Spleen (tissue), 11 donors: Measurements from ENCODE around the gene SAMD10. TPM values are rescaled to one million over a fixed set of nuclear protein-coding genes. Genes with fewer than 3 reads are reported as not detected.

Experiments used
- DNase-seq: peaks from one replicate; pipeline ENCODE4 v3.0.0-alpha.2; 2020
- H3K27ac ChIP-seq, 8 donors: fragments of 200-600 bp; sonication (generic) in 7 of 8; 1 replicate in 4 of 8; 2 replicates in 4 of 8; pipeline versions ENCODE4 v1.5.0 to v1.8.0; 2016 to 2021; ENCODE audit warnings: inconsistent platforms in 4 of 8, mild to moderate bottlenecking in 4 of 8, moderate library complexity in 1 of 8
- H3K27me3 ChIP-seq, 7 donors: fragments of 200-600 bp; sonication (generic) in 6 of 7; replicated peaks in 1 of 7; 1 replicate in 4 of 7; 2 replicates in 3 of 7; pipeline versions ENCODE4 v1.5.0 to v1.8.0; 2016 to 2021; ENCODE audit warnings: inconsistent platforms in 3 of 7, mild to moderate bottlenecking in 1 of 7
- H3K36me3 ChIP-seq, 6 donors: fragments of 200-600 bp; sonication (generic) in 5 of 6; 1 replicate in 4 of 6; 2 replicates in 2 of 6; pipeline versions ENCODE4 v1.5.0 to v1.8.0; 2016 to 2021; ENCODE audit warnings: inconsistent platforms in 2 of 6
- H3K4me1 ChIP-seq, 6 donors: fragments of 200-600 bp; sonication (generic) in 5 of 6; 1 replicate in 3 of 6; 2 replicates in 3 of 6; pipeline versions ENCODE4 v1.5.0 to v1.8.0; 2016 to 2021; ENCODE audit warnings: inconsistent platforms in 3 of 6
- H3K4me3 ChIP-seq, 8 donors: fragments of 200-600 bp; sonication (generic) in 7 of 8; 1 replicate in 4 of 8; 2 replicates in 4 of 8; pipeline versions ENCODE4 v1.5.0 to v1.8.0; 2016 to 2021; ENCODE audit warnings: inconsistent platforms in 4 of 8, mild to moderate bottlenecking in 4 of 8, moderate library complexity in 2 of 8
- H3K9me3 ChIP-seq, 8 donors: fragments of 200-600 bp; sonication (generic) in 7 of 8; 1 replicate in 4 of 8; 2 replicates in 4 of 8; pipeline versions ENCODE4 v1.5.0 to v1.8.0; 2016 to 2021; ENCODE audit warnings: inconsistent platforms in 4 of 8
- POLR2A ChIP-seq, 3 donors: fragments of 450-650 bp; IDR thresholded peaks; one replicate each; pipeline ENCODE4 v1.5.1; 2017; ENCODE audit warnings: antibody characterized with exemption in 3 of 3, mild to moderate bottlenecking in 1 of 3
- POLR2AphosphoS5 ChIP-seq, 3 donors: sonication (generic); formaldehyde crosslinking; IDR thresholded peaks; one replicate each; pipeline ENCODE4 v1.5.1; 2017; ENCODE audit warnings: antibody characterized with exemption in 3 of 3
- WGBS, 5 donors: extraction: QIAGEN DNeasy Blood & Tissue Kit in 3 of 5; methylation state at CpG; one replicate each; pipeline versions ENCODE4 v1.1.5 to v1.1.7; 2013 to 2018; 5-methylcytosine and 5-hydroxymethylcytosine counted together
- intact Hi-C: fragments of 100-400 bp; cut with DNase I; formaldehyde crosslinking; loops from one replicate; pipeline ENCODE4 v1.15.0; 2023; ENCODE audit warnings: low total_unique reads
- polyA plus RNA-seq, 3 donors: library from polyadenylated mRNA; stranded (reverse); fragments of 200-250 nt; gene quantifications; one replicate each; pipeline ENCODE4 v1.2.1, GENCODE V29; 2013
- total RNA-seq, 7 donors: library from RNA; depleted of rRNA in 3 of 7; stranded (reverse); fragments of >200 nt in 3 of 7; fragmentation: NEBNext Ultra II Directional in 4 of 7; extraction: Animal tissue kit (Norgen Biotek cat#: 25700) in 4 of 7; gene quantifications; one replicate each; pipeline versions ENCODE4 v1.1.0 to v1.2.1, GENCODE V29; 2016 to 2021
- TF ChIP-seq, protein P1 (sequence below), 11 experiments: fragments of 200-600 bp in 7 of 11; fragments of 450-650 bp in 4 of 11; sonication (generic) in 4 of 11; IDR thresholded peaks in 8 of 11; conservative IDR thresholded peaks in 3 of 11; 1 replicate in 7 of 11; 2 replicates in 4 of 11; pipeline versions ENCODE4 v1.4.0 to v1.8.0; 2016 to 2021; ENCODE audit warnings: antibody characterized with exemption in 11 of 11, inconsistent platforms in 4 of 11, mild to moderate bottlenecking in 1 of 11
- donor health status: healthy with polysubstance abuse.
- donor health status: DM: no; HTN: no; CAD: no; lungs with moderate emphysema.
- donor health status: DM: no; HTN: no; CAD: no.
- donor health status: Bipolar disorder and iron deficiency.
- donor health status: healthy.
- donor health status: DM: no; HTN: no; CAD: no.
- donor health status: DM: yes; HTN: yes; CAD: no.

The SAMD10 gene
- total and polyA plus RNA-seq, 10 donors = 5.9 to 13.8 (median 8.8) TPM

- 87 to 91% (median 90%) methylated on average over 8 of the region's 8 CpGs for WGBS, 5 donors
These were observed 31.3 kb upstream of the SAMD10 start for GRCh38 chr20:64010711-64011237.

GRCh38 chr20:64009811-64010387, 30.5 kb upstream of the SAMD10 start:
- TF ChIP-seq POLR2A (IDR thresholded peaks at IDR 0.05) = no peak
- TF ChIP-seq, protein P1, sequence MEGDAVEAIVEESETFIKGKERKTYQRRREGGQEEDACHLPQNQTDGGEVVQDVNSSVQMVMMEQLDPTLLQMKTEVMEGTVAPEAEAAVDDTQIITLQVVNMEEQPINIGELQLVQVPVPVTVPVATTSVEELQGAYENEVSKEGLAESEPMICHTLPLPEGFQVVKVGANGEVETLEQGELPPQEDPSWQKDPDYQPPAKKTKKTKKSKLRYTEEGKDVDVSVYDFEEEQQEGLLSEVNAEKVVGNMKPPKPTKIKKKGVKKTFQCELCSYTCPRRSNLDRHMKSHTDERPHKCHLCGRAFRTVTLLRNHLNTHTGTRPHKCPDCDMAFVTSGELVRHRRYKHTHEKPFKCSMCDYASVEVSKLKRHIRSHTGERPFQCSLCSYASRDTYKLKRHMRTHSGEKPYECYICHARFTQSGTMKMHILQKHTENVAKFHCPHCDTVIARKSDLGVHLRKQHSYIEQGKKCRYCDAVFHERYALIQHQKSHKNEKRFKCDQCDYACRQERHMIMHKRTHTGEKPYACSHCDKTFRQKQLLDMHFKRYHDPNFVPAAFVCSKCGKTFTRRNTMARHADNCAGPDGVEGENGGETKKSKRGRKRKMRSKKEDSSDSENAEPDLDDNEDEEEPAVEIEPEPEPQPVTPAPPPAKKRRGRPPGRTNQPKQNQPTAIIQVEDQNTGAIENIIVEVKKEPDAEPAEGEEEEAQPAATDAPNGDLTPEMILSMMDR (IDR thresholded peaks at IDR 0.05 in 8 of 11, conservative IDR thresholded peaks at IDR 0.05 in 3 of 11) = no peak
- no peak for TF ChIP-seq POLR2AphosphoS5 (IDR thresholded peaks at IDR 0.05)
- peaks cover 0 to 27% (median 11%) of the 10 kb centered on the region in 6 donors for H3K4me1 ChIP-seq
- H3K9me3 ChIP-seq = peaks cover 0 to 28% (median 10%) of the 10 kb centered on the region in 8 donors
- DNase-seq = no peak
- H3K27ac ChIP-seq = no peak overlapping the region
- H3K36me3 ChIP-seq = peaks cover 8 to 91% (median 79%) of the 10 kb centered on the region in 6 donors
- no peaks in the 10 kb centered on the region for H3K27me3 ChIP-seq
- 77 to 83% (median 78%) methylated on average over 13 of the region's 13 CpGs for WGBS, 5 donors
- intact Hi-C loops = no loop called here
- H3K4me3 ChIP-seq = no peak overlapping the region

More at GRCh38 chr20:64010711-64011237, 31.3 kb upstream of the SAMD10 start:
- H3K4me3 ChIP-seq = no peak overlapping the region
- TF ChIP-seq POLR2AphosphoS5 (IDR thresholded peaks at IDR 0.05) (no peak), POLR2A (IDR thresholded peaks at IDR 0.05) (no peak)
- peak overlapping the region in 3 of 8 donors; percentile 15 to 69 (median 68) for H3K27ac ChIP-seq
- peaks cover 0 to 27% (median 11%) of the 10 kb centered on the region in 6 donors for H3K4me1 ChIP-seq
- DNase-seq = no peak
- no peaks in the 10 kb centered on the region for H3K27me3 ChIP-seq
- H3K36me3 ChIP-seq = peaks cover 8 to 91% (median 78%) of the 10 kb centered on the region in 6 donors
- H3K9me3 ChIP-seq = peaks cover 0 to 28% (median 10%) of the 10 kb centered on the region in 8 donors
- intact Hi-C loops = no loop called here

- WGBS, 5 donors = 79 to 91% (median 88%) methylated on average over 2 to 3 of the region's 3 CpGs
- H3K4me1 ChIP-seq = peaks cover 0 to 19% (median 8%) of the 10 kb centered on the region in 6 donors
- no peaks in the 10 kb centered on the region for H3K27me3 ChIP-seq
- intact Hi-C loops = no loop called here
- no peak overlapping the region for H3K4me3 ChIP-seq
- DNase-seq = no peak
- no peak overlapping the region for H3K27ac ChIP-seq
- H3K36me3 ChIP-seq = peaks cover 8 to 98% (median 92%) of the 10 kb centered on the region in 6 donors
- TF ChIP-seq POLR2A (IDR thresholded peaks at IDR 0.05) = no peak
- TF ChIP-seq, protein P1 (IDR thresholded peaks at IDR 0.05 in 8 of 11, conservative IDR thresholded peaks at IDR 0.05 in 3 of 11) = no peak
- TF ChIP-seq POLR2AphosphoS5 (IDR thresholded peaks at IDR 0.05) = no peak
- H3K9me3 ChIP-seq = peaks cover 0 to 28% (median 10%) of the 10 kb centered on the region in 8 donors
These were observed 27.5 kb upstream of the SAMD10 start for GRCh38 chr20:64006902-64007301.

DNA sequence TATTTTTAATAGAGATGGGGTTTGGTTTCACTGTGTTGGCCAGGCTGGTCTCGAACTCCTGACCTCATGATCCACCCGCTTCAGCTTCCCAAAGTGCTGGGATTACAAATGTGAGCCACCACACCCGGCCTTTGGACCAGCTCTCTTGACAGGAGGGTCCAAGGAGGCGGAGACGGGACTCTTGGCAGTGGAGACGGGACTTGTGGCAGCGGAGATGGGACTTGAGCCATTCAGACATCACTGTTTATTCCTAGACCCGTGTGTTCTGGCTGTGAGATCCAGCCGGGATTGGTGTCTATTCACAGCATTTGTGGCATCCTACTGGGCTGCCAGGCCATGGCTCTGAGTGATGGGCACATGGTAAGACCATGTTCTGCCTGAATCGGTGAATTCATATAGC, 27.0 kb upstream of the SAMD10 start:
- H3K9me3 ChIP-seq = peaks cover 0 to 27% (median 9%) of the 10 kb centered on the region in 8 donors
- H3K4me1 ChIP-seq = peaks cover 0 to 19% (median 8%) of the 10 kb centered on the region in 6 donors
- intact Hi-C loops = no loop called here
- H3K27me3 ChIP-seq = no peaks in the 10 kb centered on the region
- TF ChIP-seq, protein P1 (IDR thresholded peaks at IDR 0.05 in 8 of 11, conservative IDR thresholded peaks at IDR 0.05 in 3 of 11) = no peak
- no peak for TF ChIP-seq POLR2AphosphoS5 (IDR thresholded peaks at IDR 0.05)
- no peak for TF ChIP-seq POLR2A (IDR thresholded peaks at IDR 0.05)
- H3K36me3 ChIP-seq = peaks cover 8 to 100% (median 95%) of the 10 kb centered on the region in 6 donors
- DNase-seq = no peak
- H3K27ac ChIP-seq = no peak overlapping the region
- no peak overlapping the region for H3K4me3 ChIP-seq
- 88 to 96% (median 93%) methylated on average over 7 to 10 of the region's 10 CpGs for WGBS, 5 donors
